Fibroblast of the aortic adventitia (primary cell): ENCODE data around the gene MUC5AC. TPM values are rescaled to one million over a fixed set of nuclear protein-coding genes. Genes with fewer than 3 reads are reported as not detected.

Experiments used
- DNase-seq: peaks from one replicate; pipeline ENCODE4 v3.0.0-alpha.2; 2010; ENCODE audit warnings: low read depth
- H3K4me3 ChIP-seq: 2 replicates; pipeline ENCODE4 v1.5.1; 2011; ENCODE audit warnings: low read depth, mild to moderate bottlenecking, control low read depth, low read length, moderate library complexity
- CTCF ChIP-seq: IDR thresholded peaks from 2 replicates; pipeline ENCODE4 v1.5.1; 2011; ENCODE audit warnings: mild to moderate bottlenecking, low read length, control low read depth, inconsistent platforms; ENCODE audit not compliant: insufficient read depth
- total RNA-seq: library from RNA; depleted of rRNA; stranded (reverse); fragments of >200 nt; gene quantifications from 2 replicates; pipeline ENCODE4 v1.2.3, GENCODE V29; 2012; ENCODE audit warnings: low replicate concordance

MUC5AC gene
- total RNA-seq, 1 donor, result under 0.01 TPM

GRCh38 chr11:1128311-1129142, 29.2 kb upstream of the MUC5AC start:
- DNase-seq, result no peak
- no peak for TF ChIP-seq CTCF

GRCh38 chr11:1129143-1129610, 28.6 kb upstream of the MUC5AC start:
- H3K4me3 ChIP-seq, result no peak overlapping the region
- TF ChIP-seq CTCF, result no peak
- no peak for DNase-seq

More at GRCh38 chr11:1128311-1129142, 29.2 kb upstream of the MUC5AC start:
- H3K4me3 ChIP-seq, result no peak overlapping the region

GRCh38 chr11:1129611-1130160, 28.1 kb upstream of the MUC5AC start:
- DNase-seq, result no peak
- TF ChIP-seq CTCF, result no peak
- H3K4me3 ChIP-seq, result no peak overlapping the region

GRCh38 chr11:1130276-1131032, 27.3 kb upstream of the MUC5AC start:
- no peak for DNase-seq
- no peak overlapping the region for H3K4me3 ChIP-seq
- TF ChIP-seq CTCF, result no peak

GRCh38 chr11:1131033-1131911, 26.5 kb upstream of the MUC5AC start:
- DNase-seq, result no peak
- H3K4me3 ChIP-seq, result no peak overlapping the region
- TF ChIP-seq CTCF, result no peak

GRCh38 chr11:1134848-1135445, 22.8 kb upstream of the MUC5AC start:
- H3K4me3 ChIP-seq, result no peak overlapping the region
- no peak for TF ChIP-seq CTCF
- no peak for DNase-seq
